K562 (cell line): ENCODE results near the gene SLC39A12. TPM values are rescaled to one million over a fixed set of nuclear protein-coding genes. Genes with fewer than 3 reads are reported as not detected.

ENCODE experiments used
- ATAC-seq: fragments of 200-7000 bp; cut with Tn5 transposase; 3 replicates; pipeline ENCODE4 v1.9.1; 2020; ENCODE audit warnings: moderate library complexity
- BruUV-seq: library from RNA; stranded (reverse); fragments of 400-500 nt; replicated peaks from 2 replicates; lab custom pipeline; 2021; lab: Mats Ljungman, UMichigan
- CTCF ChIA-PET: fragments of 300-600 bp; formaldehyde crosslinking; extraction: SDS; loops from one replicate; lab custom pipeline; 2021; ENCODE audit warnings: low intra/inter-chr PET ratio; lab: Yijun Ruan, JAX
- POLR2A ChIA-PET: fragments of 300-600, 350-650 bp; sonication (Branson Sonifier 250); formaldehyde crosslinking; extraction: SDS; loops from one replicate; lab custom pipeline; 2021; ENCODE audit warnings: antibody characterized with exemption, inconsistent platforms; lab: Yijun Ruan, JAX
- DNase-seq, 4 experiments: peaks; one replicate each; pipeline versions ENCODE4 v3.0.0 to v3.0.0-alpha.2; 2011 to 2018; ENCODE audit warnings: low spot score in 3 of 4, mixed read lengths in 3 of 4; ENCODE audit errors: extremely low read depth in 1 of 4
- FAIRE-seq: peaks from 2 replicates; lab custom pipeline; 2011; peaks lifted over from hg19 to GRCh38; lab: Jason Lieb, UNC
- H2AFZ ChIP-seq: 2 replicates; pipeline ENCODE4 v1.6.0; 2011; ENCODE audit warnings: low read depth, low read length, control low read depth, inconsistent platforms
- H3K27ac ChIP-seq: fragments of 200-600 bp; 3 replicates; pipeline ENCODE4 v1.8.0; 2011; ENCODE audit warnings: low read depth, mild to moderate bottlenecking, control low read depth, inconsistent platforms, low read length, moderate library complexity, mixed read lengths; ENCODE audit errors: extremely low read depth
- H3K27me3 ChIP-seq, 2 experiments: fragments of 300-600 bp in 1 of 2; 2 replicates in 1 of 2; 3 replicates in 1 of 2; pipeline versions ENCODE4 v1.6.0 to v1.8.0; 2011; ENCODE audit warnings: inconsistent platforms in 2 of 2, low read length in 2 of 2, mild to moderate bottlenecking in 1 of 2, mixed read lengths in 1 of 2, moderate library complexity in 1 of 2; ENCODE audit not compliant: control insufficient read depth in 2 of 2, insufficient read depth in 2 of 2
- H3K36me3 ChIP-seq: fragments of 300-600 bp; 3 replicates; pipeline ENCODE4 v1.8.0; 2011; ENCODE audit warnings: mild to moderate bottlenecking, low read length, inconsistent platforms; ENCODE audit not compliant: control insufficient read depth, insufficient read depth
- H3K4me1 ChIP-seq, 2 experiments: fragments of 200-600 bp in 1 of 2; replicated peaks in 1 of 2; 2 replicates in 1 of 2; 3 replicates in 1 of 2; pipeline versions ENCODE4 v1.5.1 to v1.8.0; 2011; ENCODE audit warnings: inconsistent platforms in 2 of 2, low read length in 2 of 2, mild to moderate bottlenecking in 1 of 2, mixed read lengths in 1 of 2, moderate library complexity in 1 of 2; ENCODE audit not compliant: control insufficient read depth in 2 of 2, insufficient read depth in 2 of 2
- H3K4me2 ChIP-seq: 2 replicates; pipeline ENCODE4 v1.6.1; 2011; ENCODE audit warnings: low read length, control low read depth, inconsistent platforms, mixed read lengths; ENCODE audit not compliant: insufficient read depth
- H3K4me3 ChIP-seq: fragments of 200-600 bp; sonication (generic), shearing (Covaris generic); 2 replicates; pipeline ENCODE4 v1.5.1; 2016; ENCODE audit warnings: control low read depth, inconsistent platforms
- H3K79me2 ChIP-seq: fragments of 200-600 bp; 3 replicates; pipeline ENCODE4 v1.8.0; 2011; ENCODE audit warnings: low read length, inconsistent platforms; ENCODE audit not compliant: control insufficient read depth, insufficient read depth
- H3K9ac ChIP-seq, 2 experiments: 2 replicates each; pipeline versions ENCODE4 v1.6.0 to v1.6.1; 2011; ENCODE audit warnings: low read depth in 2 of 2, low read length in 2 of 2, control low read depth in 1 of 2, inconsistent platforms in 1 of 2, mild to moderate bottlenecking in 1 of 2, mixed read lengths in 1 of 2; ENCODE audit not compliant: insufficient read depth in 1 of 2
- H3K9me1 ChIP-seq: one replicate; pipeline ENCODE4 v1.6.0; 2011; ENCODE audit warnings: inconsistent platforms, mild to moderate bottlenecking, low read length, moderate library complexity; ENCODE audit not compliant: control insufficient read depth, insufficient read depth
- H3K9me3 ChIP-seq: replicated peaks from 2 replicates; pipeline ENCODE4 v1.5.1; 2011; ENCODE audit warnings: low read depth, low read length, inconsistent platforms; ENCODE audit not compliant: control insufficient read depth, insufficient read depth
- H4K20me1 ChIP-seq: replicated peaks from 2 replicates; pipeline ENCODE4 v1.6.1; 2011; ENCODE audit warnings: low read length, inconsistent platforms, mixed read lengths; ENCODE audit not compliant: control insufficient read depth, insufficient read depth
- CEBPG ChIP-seq, 3 experiments: fragments of 200-800 bp in 1 of 3; sonication (Bioruptor generic) in 1 of 3; sonication (generic) in 1 of 3; formaldehyde crosslinking in 1 of 3; IDR thresholded peaks in 2 of 3; conservative IDR thresholded peaks in 1 of 3; 2 replicates each; pipeline versions ENCODE4 v1.6.1 to v1.8.0; 2016 to 2022; ENCODE audit warnings: missing compliant biosample characterization in 2 of 3, missing genetic modification characterization in 2 of 3, mild to moderate bottlenecking in 1 of 3, missing genetic modification reagents in 1 of 3
- FOXK2 ChIP-seq, 2 experiments: fragments of 450-650 bp; IDR thresholded peaks in 1 of 2; conservative IDR thresholded peaks in 1 of 2; 2 replicates each; pipeline ENCODE4 v1.6.1; 2016; ENCODE audit warnings: low read depth in 2 of 2, mild to moderate bottlenecking in 1 of 2
- SREBF1 ChIP-seq: fragments of 150-350 bp; IDR thresholded peaks from 2 replicates; pipeline ENCODE4 v1.6.1; 2014; ENCODE audit warnings: antibody characterized with exemption, low read depth, low read length, borderline replicate concordance
- WGBS: fragments of 100-300 bp; shearing (Covaris generic); methylation state at CpG from one replicate; pipeline ENCODE4 v1.1.6; 2016; ENCODE audit warnings: low coverage, mixed read lengths; ENCODE audit not compliant: insufficient coverage; ENCODE audit errors: missing lambda C conversion rate; 5-methylcytosine and 5-hydroxymethylcytosine counted together
- in situ Hi-C: fragments of 300-500 bp; cut with MboI; formaldehyde crosslinking; loops from 4 replicates; pipeline ENCODE4 v1.15.0; 2018; ENCODE audit warnings: inconsistent platforms, mixed read lengths
- intact Hi-C: fragments of 100-400 bp; cut with micrococcal nuclease; formaldehyde crosslinking; loops from 2 replicates; pipeline ENCODE4 v1.14.2; 2022
- polyA plus RNA-seq, 8 experiments: library from polyadenylated mRNA; depleted of rRNA in 4 of 8; stranded (reverse) in 5 of 8; unstranded in 3 of 8; fragments of >200 nt; fragmentation: Nextera tagmentation in 2 of 8; fragmentation: Illumina TruSeq in 1 of 8; extraction: Ambion mirVana in 2 of 8; extraction: Trizol in 1 of 8; gene quantifications; 2 replicates each; pipeline versions ENCODE4 v1.2.1 to v1.2.3, GENCODE V29; 2011 to 2014; ENCODE audit warnings: inconsistent platforms in 1 of 8, missing spikeins in 1 of 8
- total RNA-seq, 7 experiments: library from RNA; depleted of rRNA in 6 of 7; stranded (reverse); fragments of >200 nt in 6 of 7; fragmentation: Illumina TruSeq in 2 of 7; extraction: Trizol in 2 of 7; gene quantifications; 2 replicates each; pipeline versions ENCODE4 v1.2.1 to v1.2.3, GENCODE V29; 2011 to 2021; ENCODE audit warnings: low replicate concordance in 1 of 7
- TF ChIP-seq, protein P1 (sequence below), 2 experiments: fragments of 450-650 bp in 1 of 2; sonication (generic) in 1 of 2; formaldehyde crosslinking in 1 of 2; IDR thresholded peaks in 1 of 2; conservative IDR thresholded peaks in 1 of 2; 2 replicates each; pipeline versions ENCODE4 v1.6.1 to v1.8.1; 2016 to 2023; ENCODE audit warnings: mild to moderate bottlenecking in 2 of 2, moderate library complexity in 2 of 2, inconsistent platforms in 1 of 2, missing genetic modification reagents in 1 of 2

SLC39A12 gene
- total and polyA plus RNA-seq, 9 of the 15 experiments (the other 6 are each of a cell fraction or from before 2014, with no cell fraction given), result not detected

DNA sequence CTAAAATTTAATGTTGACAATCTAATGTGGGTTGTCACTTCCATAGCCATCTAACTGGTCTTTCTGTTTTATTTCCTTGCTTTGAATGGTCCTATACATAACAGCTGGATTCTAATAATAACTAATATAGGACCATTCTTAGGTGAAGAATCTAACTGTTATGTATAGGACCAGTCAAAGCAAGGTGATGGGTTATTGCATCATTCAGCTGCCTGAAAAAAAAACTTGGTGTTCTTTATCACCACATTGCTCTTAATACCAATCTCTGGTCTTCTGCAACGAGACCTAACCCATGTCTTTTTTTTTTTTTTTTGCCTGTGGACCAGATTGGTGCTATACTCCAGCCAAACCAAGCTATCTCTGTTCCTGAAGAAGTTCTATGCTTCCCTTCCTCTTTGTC lies 45.7 kb upstream of the SLC39A12 start:
- no peak for ATAC-seq
- intact Hi-C loops, result no loop called here
- no peaks in the 10 kb centered on the region for H3K9me3 ChIP-seq
- no peak overlapping the region for H3K4me3 ChIP-seq
- H3K9ac ChIP-seq, result no peak overlapping the region
- H3K36me3 ChIP-seq, result no peaks in the 10 kb centered on the region
- H3K4me2 ChIP-seq, result no peak overlapping the region
- ChIA-PET CTCF (no interaction called here), POLR2A (no interaction called here)
- WGBS, result 0% methylated on average over 1 of the region's 1 CpG
- BruUV-seq, result no TSS peak
- 0 out of 5 replicates have a peak, but pooled peaks cover 0 to 4% of the 10 kb centered on the region in 2 experiments for H3K27me3 ChIP-seq
- DNase-seq, result no peak
- no peaks in the 10 kb centered on the region for H3K79me2 ChIP-seq
- H3K9me1 ChIP-seq, result no peaks in the 10 kb centered on the region
- no peak for FAIRE-seq
- TF ChIP-seq CEBPG (CRISPR knock-in tag; IDR thresholded peaks at IDR 0.05), result no peak
- peak; percentile 47 to 61; a peak in 3 of 4 replicates for TF ChIP-seq CEBPG (tag; conservative IDR thresholded peaks at IDR 0.05 in 1 of 2, IDR thresholded peaks at IDR 0.05 in 1 of 2)
- TF ChIP-seq, protein P1, sequence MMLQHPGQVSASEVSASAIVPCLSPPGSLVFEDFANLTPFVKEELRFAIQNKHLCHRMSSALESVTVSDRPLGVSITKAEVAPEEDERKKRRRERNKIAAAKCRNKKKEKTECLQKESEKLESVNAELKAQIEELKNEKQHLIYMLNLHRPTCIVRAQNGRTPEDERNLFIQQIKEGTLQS (IDR thresholded peaks at IDR 0.05), result peak; percentile 65; the same call in 1 of the 2 replicates
- TF ChIP-seq, protein P1 (CRISPR knock-in tag; conservative IDR thresholded peaks at IDR 0.05), result no peak
- TF ChIP-seq FOXK2 (conservative IDR thresholded peaks at IDR 0.05 in 1 of 2, IDR thresholded peaks at IDR 0.05 in 1 of 2; ENCODE audit: low read depth in 2 of 2), result no peak
- no peak for TF ChIP-seq SREBF1
- in situ Hi-C loops, result no loop called here
- H3K4me1 ChIP-seq, result no peaks in the 10 kb centered on the region
- no peak overlapping the region for H3K27ac ChIP-seq
- no peaks in the 10 kb centered on the region; the same call in 1 of the 2 replicates for H4K20me1 ChIP-seq
- H2AFZ ChIP-seq, result no peak overlapping the region
